ENCODE measurements around the gene GRIK3.

DNA sequence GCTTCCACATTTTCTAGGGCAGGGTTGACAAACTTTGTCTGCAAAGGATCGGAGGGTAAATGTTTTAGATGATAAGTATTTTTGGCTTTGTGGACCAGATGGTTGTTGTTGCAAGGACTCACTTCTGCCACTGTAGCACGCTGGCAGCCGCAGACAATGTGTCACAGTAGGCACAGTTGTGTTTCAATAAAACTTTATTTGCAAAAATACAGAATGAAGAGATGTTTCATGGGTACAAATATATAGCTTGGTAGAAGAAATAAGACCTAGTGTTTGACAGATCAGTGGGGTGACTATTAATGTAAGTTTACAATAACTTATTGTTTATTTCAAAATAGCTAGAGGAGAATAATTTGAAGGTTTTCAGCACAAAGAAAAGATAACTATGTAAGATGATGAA, 127.8 kb downstream of the GRIK3 start:
- TF ChIP-seq, protein P1, sequence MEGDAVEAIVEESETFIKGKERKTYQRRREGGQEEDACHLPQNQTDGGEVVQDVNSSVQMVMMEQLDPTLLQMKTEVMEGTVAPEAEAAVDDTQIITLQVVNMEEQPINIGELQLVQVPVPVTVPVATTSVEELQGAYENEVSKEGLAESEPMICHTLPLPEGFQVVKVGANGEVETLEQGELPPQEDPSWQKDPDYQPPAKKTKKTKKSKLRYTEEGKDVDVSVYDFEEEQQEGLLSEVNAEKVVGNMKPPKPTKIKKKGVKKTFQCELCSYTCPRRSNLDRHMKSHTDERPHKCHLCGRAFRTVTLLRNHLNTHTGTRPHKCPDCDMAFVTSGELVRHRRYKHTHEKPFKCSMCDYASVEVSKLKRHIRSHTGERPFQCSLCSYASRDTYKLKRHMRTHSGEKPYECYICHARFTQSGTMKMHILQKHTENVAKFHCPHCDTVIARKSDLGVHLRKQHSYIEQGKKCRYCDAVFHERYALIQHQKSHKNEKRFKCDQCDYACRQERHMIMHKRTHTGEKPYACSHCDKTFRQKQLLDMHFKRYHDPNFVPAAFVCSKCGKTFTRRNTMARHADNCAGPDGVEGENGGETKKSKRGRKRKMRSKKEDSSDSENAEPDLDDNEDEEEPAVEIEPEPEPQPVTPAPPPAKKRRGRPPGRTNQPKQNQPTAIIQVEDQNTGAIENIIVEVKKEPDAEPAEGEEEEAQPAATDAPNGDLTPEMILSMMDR (conservative IDR thresholded peaks at IDR 0.05; ENCODE audit: low read depth in 2 of 2): no peak
- TF ChIP-seq CREB1 (CRISPR knock-in tag; IDR thresholded peaks at IDR 0.05; ENCODE audit: low read depth) (no peak), ZNF331 (CRISPR knock-in tag; IDR thresholded peaks at IDR 0.05; ENCODE audit: low read depth) (no peak), EZH2 (IDR thresholded peaks at IDR 0.05; ENCODE audit: low read depth, unreplicated experiment) (no peak)
- TF ChIP-seq, protein P2, sequence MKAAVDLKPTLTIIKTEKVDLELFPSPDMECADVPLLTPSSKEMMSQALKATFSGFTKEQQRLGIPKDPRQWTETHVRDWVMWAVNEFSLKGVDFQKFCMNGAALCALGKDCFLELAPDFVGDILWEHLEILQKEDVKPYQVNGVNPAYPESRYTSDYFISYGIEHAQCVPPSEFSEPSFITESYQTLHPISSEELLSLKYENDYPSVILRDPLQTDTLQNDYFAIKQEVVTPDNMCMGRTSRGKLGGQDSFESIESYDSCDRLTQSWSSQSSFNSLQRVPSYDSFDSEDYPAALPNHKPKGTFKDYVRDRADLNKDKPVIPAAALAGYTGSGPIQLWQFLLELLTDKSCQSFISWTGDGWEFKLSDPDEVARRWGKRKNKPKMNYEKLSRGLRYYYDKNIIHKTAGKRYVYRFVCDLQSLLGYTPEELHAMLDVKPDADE (IDR thresholded peaks at IDR 0.05): no peak
